HG02981 (cell line): ENCODE results near the gene SCFD1.
A peak's percentile ranks its signal among the peaks of the same experiment; 100 is the strongest.
"Not testable (repeated sequence)": the region's sequence is repeated elsewhere in the genome, so short reads cannot be mapped to it uniquely, and the experiment has no call there.

Experiments
- ATAC-seq: cut with Tn5 transposase; IDR thresholded peaks from one replicate; pipeline ENCODE4 v1.9.1; 2021; ENCODE audit warnings: mild to moderate bottlenecking, moderate library complexity; ENCODE audit not compliant: unreplicated experiment

SCFD1 gene

DNA sequence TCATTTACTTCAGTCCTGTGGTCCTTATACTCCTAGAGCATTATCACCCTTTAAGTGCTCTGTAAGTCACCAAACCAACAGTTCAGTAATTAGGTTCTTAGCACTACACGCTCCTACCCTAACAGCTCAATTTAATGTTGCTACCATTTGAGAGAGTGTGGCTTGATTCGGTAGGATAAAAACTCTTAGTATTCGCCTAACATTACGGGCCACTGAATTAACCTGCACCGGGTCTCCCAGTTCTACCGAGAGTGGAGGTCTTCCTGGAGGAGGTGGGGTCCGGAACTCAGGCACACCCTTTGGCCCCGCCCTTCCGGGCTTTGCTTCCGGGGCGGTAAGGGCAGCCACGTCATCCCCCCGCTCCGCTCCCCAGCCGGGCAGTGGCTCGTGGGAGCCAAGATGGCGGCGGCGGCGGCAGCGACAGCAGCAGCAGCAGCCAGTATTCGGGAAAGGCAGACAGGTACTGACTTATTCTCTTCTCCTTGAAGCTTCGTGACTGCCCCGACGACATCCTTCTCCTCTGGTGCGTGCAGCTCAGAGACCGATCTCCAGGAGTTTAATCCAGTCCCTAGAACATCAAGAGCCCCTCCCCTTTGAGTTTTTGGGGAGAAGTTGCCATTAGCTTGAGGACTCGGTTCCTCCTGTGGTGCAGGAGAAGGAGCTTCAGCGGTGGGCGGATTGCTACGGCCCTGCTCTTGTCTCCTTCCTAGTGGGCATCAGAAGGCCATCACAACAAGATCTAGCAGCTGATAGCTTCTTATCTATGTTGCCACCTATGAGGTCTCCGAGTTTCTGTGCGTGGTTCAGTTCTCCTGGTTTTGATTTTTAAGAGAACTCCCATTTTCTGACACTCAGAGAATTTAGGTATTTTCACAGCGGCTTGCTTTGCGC is at the start of gene SCFD1:
Gene SCFD1 (plus strand): TSS at position 380 of the 891 bp plus-strand sequence. CDS start 20 bp downstream, at position 400.
- ATAC-seq: peak; percentile 93

- ATAC-seq: no peak
Measured at GRCh38 chr14:30572771-30573170, 49.3 kb upstream of the SCFD1 start.

GRCh38 chr14:30573226-30573814 is 48.8 kb upstream of the SCFD1 start:
- no peak for ATAC-seq

DNA sequence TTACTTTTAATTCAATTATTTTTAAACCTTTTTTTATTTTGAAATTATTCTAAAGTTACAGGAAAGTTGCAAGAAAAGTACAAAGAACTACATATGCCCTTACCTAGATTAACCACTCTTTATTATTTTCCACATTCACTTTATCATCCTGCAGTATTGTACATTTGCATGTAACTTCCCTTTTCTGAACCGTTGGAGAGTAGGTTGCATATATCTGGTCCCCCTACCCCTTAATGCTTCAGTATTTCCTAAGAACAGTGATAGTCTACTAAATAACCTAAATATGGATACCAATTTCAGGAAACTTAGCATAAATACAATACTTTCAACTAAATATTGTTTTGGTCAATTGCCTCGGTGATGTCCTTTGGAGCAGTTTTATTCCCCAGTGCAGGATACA is 48.2 kb upstream of the SCFD1 start:
- ATAC-seq: no peak

DNA sequence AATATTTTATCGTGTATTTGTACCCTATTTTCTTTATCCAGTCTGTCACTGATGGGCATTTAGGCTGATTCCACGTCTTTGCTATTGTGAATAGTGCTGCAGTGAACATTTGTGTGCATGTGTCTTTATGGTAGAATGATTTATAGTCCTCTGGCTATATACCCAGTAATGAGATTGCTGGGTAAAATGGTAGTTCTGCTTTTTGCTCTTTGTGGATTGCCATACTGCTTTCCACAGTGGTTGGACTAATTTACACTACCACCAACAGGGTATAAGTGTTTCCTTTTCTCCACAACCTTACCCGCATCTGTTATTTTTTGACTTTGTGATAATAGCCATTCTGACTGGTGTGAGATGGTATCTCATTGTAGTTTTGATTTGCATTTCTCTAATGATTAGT is 47.3 kb upstream of the SCFD1 start:
- ATAC-seq: not testable (repeated sequence)

GRCh38 chr14:30576333-30576732 is 45.8 kb upstream of the SCFD1 start:
- ATAC-seq: not testable (repeated sequence)

DNA sequence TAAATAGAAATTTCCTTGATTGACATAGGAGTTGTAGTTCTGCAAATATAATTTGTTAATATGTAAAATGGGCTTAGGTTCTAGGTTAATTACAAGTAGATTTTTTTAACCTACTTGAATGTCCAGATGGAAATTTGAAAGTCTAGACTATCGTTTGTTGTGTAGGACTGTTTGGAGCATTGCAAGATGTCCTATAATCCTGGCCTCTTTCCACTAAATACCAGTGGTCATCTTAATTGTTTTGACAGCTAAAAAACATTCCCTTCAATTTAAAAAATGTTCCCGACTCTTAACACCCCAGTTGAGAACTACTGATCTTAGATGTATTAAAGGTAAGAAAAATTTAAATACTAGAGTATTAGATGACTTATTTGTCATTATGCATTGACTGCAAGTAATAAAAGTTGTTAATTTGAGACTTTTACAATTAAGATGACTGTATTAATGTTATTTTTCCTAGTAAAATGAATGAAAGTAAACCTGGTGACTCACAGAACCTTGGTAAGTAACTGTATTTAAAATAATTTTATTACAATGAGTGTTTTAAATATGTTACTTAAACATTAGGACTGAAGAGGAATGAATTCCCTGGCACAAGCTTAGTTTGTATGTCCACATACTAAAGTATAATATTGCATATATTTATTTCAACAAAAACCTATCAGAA is 41.4 kb upstream of the SCFD1 start:
- no peak for ATAC-seq

- ATAC-seq: no peak
Measured at GRCh38 chr14:30581283-30581625, 40.9 kb upstream of the SCFD1 start.

DNA sequence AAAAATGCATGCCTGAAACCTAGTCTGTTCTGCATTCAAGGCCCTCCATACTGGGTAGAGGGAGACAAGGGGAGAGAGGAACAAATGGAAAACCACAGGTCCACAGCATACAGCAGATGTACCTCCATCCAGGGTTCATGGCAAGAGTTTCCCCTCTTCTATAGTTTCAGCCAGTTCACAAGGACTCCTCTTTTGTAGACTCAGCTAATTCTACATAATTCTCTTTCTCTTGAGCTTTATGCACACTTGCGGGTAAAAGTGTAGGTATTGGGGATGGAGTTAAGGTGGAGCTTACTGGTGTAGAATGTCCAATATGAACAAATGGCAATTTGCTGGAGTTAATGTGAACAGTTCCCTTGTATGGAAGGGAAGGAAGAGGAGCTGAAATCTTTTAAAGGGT is 39.7 kb upstream of the SCFD1 start:
- ATAC-seq: no peak

- no peak for ATAC-seq
Measured at GRCh38 chr14:30584058-30584630, 38.0 kb upstream of the SCFD1 start.

DNA sequence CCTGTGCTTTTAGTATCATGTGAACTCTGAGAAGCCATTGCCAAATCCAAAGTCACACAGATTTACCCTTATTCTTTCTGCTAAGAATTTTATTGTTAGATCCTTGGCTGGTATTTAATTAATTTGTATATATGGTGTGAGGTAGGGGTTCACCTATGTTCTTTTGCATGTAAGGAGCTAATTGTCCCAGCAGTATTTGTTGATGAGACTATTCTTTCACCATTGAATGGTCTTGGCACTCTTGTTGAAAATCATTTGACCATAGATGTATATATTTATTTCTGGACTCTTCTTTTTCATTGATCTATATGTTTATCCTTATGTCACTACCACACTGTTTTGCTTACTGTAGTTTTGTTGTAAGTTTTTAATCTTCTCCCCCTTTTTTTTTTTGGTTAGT is 36.9 kb upstream of the SCFD1 start:
- ATAC-seq: no peak

- no peak for ATAC-seq
Measured at GRCh38 chr14:30587141-30587540, 35.0 kb upstream of the SCFD1 start.

DNA sequence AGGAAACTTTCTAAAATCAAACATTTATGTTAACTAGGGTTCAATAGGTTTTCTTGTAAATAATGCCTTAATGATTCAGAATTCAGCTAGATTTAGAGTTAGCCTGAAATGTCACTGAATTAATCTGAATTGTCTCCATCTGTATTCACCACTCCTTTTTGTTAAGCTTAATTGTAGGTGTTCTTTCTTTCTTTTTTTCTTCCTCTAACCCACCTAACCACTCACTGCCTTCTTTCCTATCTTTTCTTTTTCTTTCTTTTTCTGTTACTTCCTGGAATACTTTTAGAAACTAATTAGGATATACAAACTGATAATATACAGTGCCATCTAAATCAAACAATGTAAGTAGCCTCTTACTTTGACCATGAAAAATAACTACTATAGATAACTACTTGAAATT is 33.2 kb upstream of the SCFD1 start:
- ATAC-seq: no peak

DNA sequence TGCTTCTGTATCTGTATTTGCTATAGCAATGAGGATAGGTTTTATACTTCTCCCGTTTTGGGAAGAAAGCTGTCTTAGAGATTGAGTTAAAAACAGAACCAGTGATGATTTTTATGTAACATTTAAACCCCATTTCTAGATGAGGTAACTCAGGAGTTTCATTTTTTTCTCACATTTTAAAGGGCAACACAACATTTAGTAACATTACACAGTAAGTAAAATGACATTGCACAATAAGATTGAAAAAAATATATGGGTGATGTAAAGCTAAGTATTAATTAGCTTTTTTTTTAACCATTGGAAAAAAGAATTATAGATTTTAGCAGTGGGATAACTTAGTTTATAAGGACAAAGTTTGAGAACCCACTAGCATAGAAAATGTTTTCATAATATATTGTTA is 25.2 kb upstream of the SCFD1 start:
- no peak for ATAC-seq

DNA sequence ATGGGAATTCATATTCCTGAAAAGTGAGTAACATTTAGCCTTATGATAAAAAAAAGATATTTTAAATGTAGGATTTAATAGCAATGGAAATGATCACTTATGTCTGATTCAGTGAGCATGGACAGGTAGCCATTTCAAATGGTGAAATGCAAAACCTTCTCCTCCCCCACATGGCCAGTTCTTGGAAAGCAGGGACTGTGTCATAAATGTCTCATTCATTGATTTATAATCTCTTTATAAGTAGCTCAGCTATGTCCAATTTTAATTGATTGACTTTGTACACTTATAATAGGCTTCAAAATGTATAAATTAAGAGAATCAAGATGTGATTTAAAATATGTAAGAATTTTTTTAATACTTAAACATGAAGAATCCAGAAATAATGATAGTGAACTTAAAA is 24.6 kb upstream of the SCFD1 start:
- ATAC-seq: no peak

GRCh38 chr14:30600922-30601918 is 20.9 kb upstream of the SCFD1 start:
- no peak for ATAC-seq

DNA sequence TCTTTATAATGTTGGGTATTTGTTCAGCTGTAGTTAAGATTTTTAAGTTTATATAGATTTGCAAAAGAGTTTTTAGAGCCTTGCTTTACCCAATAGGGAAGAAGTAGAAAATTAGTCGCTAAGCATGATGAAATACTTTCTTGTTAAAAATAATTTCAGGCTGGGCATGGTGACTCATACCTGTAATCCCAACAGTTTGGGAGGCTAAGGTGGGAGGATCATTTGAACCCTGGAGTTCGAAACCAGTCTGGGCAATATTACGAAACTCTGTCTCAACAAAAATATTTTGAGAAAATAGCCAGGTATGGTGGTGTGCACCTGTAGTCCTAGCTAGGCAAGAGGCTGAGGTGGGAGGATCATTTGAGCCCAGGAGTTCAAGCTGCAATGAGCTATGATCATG is 18.7 kb upstream of the SCFD1 start:
- no peak for ATAC-seq

- not testable (repeated sequence) for ATAC-seq
Measured at GRCh38 chr14:30604696-30605095, 17.4 kb upstream of the SCFD1 start.

- ATAC-seq: no peak
Measured at GRCh38 chr14:30607156-30607780, 14.9 kb upstream of the SCFD1 start.

DNA sequence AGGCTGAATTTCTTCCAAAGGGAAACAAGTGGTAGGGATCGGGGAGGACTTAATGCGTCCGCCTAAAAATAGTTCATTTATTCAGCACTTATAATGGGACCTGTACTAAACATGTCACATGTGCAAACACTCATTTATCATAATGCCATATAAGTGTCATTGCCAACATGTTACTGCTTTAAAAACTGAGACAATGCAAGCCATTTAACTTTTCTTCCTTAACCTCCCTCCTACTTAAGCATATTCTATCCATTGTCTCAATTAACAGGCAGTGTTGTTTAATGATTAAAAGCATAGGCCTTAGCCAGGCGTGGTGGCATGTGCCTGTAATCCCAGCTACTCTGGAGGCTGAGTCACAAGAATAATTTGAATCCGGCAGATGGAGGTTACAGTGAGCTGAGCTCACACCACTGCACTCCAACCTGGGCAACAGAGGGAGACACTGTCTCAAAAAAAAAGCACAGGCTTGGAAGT is 13.5 kb upstream of the SCFD1 start:
- no peak for ATAC-seq
